H9 (cell line): ENCODE measurements around the gene PPIP5K1. TPM values are rescaled to one million over a fixed set of nuclear protein-coding genes. Genes with fewer than 3 reads are reported as not detected.

ENCODE experiments used
- DNase-seq: peaks from one replicate; pipeline ENCODE4 v3.0.0-alpha.2; 2017
- H2AFZ ChIP-seq: one replicate; pipeline ENCODE4 v1.6.1; 2013; ENCODE audit warnings: mild to moderate bottlenecking, low read length, control low read depth, moderate library complexity
- H2AK5ac ChIP-seq: 2 replicates; pipeline ENCODE4 v1.6.1; 2013; ENCODE audit warnings: low read length, control low read depth, mixed read lengths; ENCODE audit not compliant: insufficient read length
- H2BK120ac ChIP-seq: one replicate; pipeline ENCODE4 v1.6.1; 2013; ENCODE audit warnings: low read depth, mild to moderate bottlenecking, low read length, control low read depth, inconsistent platforms; ENCODE audit not compliant: poor library complexity, severe bottlenecking
- H2BK12ac ChIP-seq: 2 replicates; pipeline ENCODE4 v1.6.1; 2013; ENCODE audit warnings: low read length, control low read depth, mixed read lengths, low read depth; ENCODE audit not compliant: insufficient read length
- H2BK15ac ChIP-seq: 2 replicates; pipeline ENCODE4 v1.6.1; 2013; ENCODE audit warnings: low read depth, low read length, control low read depth
- H2BK20ac ChIP-seq: one replicate; pipeline ENCODE4 v1.6.1; 2013; ENCODE audit warnings: low read depth, mild to moderate bottlenecking, low read length, control low read depth, inconsistent platforms; ENCODE audit not compliant: poor library complexity, severe bottlenecking
- H2BK5ac ChIP-seq: 2 replicates; pipeline ENCODE4 v1.6.1; 2013; ENCODE audit warnings: low read length, control low read depth, mixed read lengths; ENCODE audit not compliant: insufficient read length
- H3K14ac ChIP-seq: 2 replicates; pipeline ENCODE4 v1.6.1; 2013; ENCODE audit warnings: low read length, control low read depth; ENCODE audit not compliant: insufficient read depth
- H3K18ac ChIP-seq: 2 replicates; pipeline ENCODE4 v1.6.1; 2013; ENCODE audit warnings: low read depth, mild to moderate bottlenecking, mixed read lengths, low read length, control low read depth; ENCODE audit not compliant: insufficient read length
- H3K23ac ChIP-seq: 2 replicates; pipeline ENCODE4 v1.6.1; 2013; ENCODE audit warnings: low read length, control low read depth, mixed read lengths, low read depth; ENCODE audit not compliant: insufficient read length
- H3K23me2 ChIP-seq: 2 replicates; pipeline ENCODE4 v1.6.1; 2013; ENCODE audit warnings: low read depth, mild to moderate bottlenecking, mixed read lengths, low read length, control low read depth; ENCODE audit not compliant: insufficient read length, poor library complexity, severe bottlenecking
- H3K27ac ChIP-seq: 2 replicates; pipeline ENCODE4 v1.5.1; 2013; ENCODE audit warnings: low read length, control low read depth, mixed read lengths, low read depth; ENCODE audit not compliant: insufficient read length
- H3K27me3 ChIP-seq: 2 replicates; pipeline ENCODE4 v1.6.1; 2013; ENCODE audit warnings: low read length, control low read depth, inconsistent platforms; ENCODE audit not compliant: insufficient read depth
- H3K4ac ChIP-seq: 2 replicates; pipeline ENCODE4 v1.6.1; 2013; ENCODE audit warnings: low read depth, mild to moderate bottlenecking, control low read depth, inconsistent platforms, low read length, moderate library complexity
- H3K4me1 ChIP-seq: 2 replicates; pipeline ENCODE4 v1.6.1; 2013; ENCODE audit warnings: low read length, control low read depth, inconsistent platforms; ENCODE audit not compliant: insufficient read depth
- H3K4me2 ChIP-seq: 2 replicates; pipeline ENCODE4 v1.6.1; 2013; ENCODE audit warnings: low read length, control low read depth, mixed read lengths; ENCODE audit not compliant: insufficient read length, insufficient read depth
- H3K56ac ChIP-seq: 2 replicates; pipeline ENCODE4 v1.6.1; 2013; ENCODE audit warnings: low read depth, mild to moderate bottlenecking, mixed read lengths, low read length, control low read depth; ENCODE audit not compliant: insufficient read length
- H3K79me1 ChIP-seq: 2 replicates; pipeline ENCODE4 v1.6.1; 2013; ENCODE audit warnings: low read depth, mild to moderate bottlenecking, moderate library complexity, low read length, control low read depth, inconsistent platforms; ENCODE audit not compliant: insufficient read depth, poor library complexity, severe bottlenecking
- H3K79me2 ChIP-seq: 2 replicates; pipeline ENCODE4 v1.6.1; 2013; ENCODE audit warnings: low read length, control low read depth, inconsistent platforms; ENCODE audit not compliant: insufficient read depth
- H3K9ac ChIP-seq: 2 replicates; pipeline ENCODE4 v1.6.1; 2013; ENCODE audit warnings: low read length, control low read depth, mixed read lengths; ENCODE audit not compliant: insufficient read length; ENCODE audit errors: extremely low read depth
- H3K9me3 ChIP-seq: one replicate; pipeline ENCODE4 v1.6.1; 2013; ENCODE audit warnings: low read depth, low read length, inconsistent platforms; ENCODE audit not compliant: control insufficient read depth
- H3T11ph ChIP-seq: one replicate; pipeline ENCODE4 v1.6.1; 2013; ENCODE audit warnings: mild to moderate bottlenecking, low read length, control low read depth, inconsistent platforms
- H4K20me1 ChIP-seq: one replicate; pipeline ENCODE4 v1.6.1; 2013; ENCODE audit not compliant: control insufficient read depth, insufficient read length, insufficient read depth
- H4K5ac ChIP-seq: 2 replicates; pipeline ENCODE4 v1.6.1; 2013; ENCODE audit warnings: low read depth, mild to moderate bottlenecking, mixed read lengths, low read length, control low read depth; ENCODE audit not compliant: insufficient read length
- H4K8ac ChIP-seq: replicated peaks from 2 replicates; pipeline ENCODE4 v1.6.1; 2013; ENCODE audit warnings: low read length, control low read depth, mixed read lengths, low read depth; ENCODE audit not compliant: insufficient read length
- H4K91ac ChIP-seq: 2 replicates; pipeline ENCODE4 v1.6.1; 2013; ENCODE audit warnings: low read depth, mild to moderate bottlenecking, moderate library complexity, mixed read lengths, low read length, control low read depth; ENCODE audit not compliant: insufficient read length
- H3K27ac Mint-ChIP-seq, 3 experiments: 2 replicates in 2 of 3; 3 replicates in 1 of 3; pipeline ENCODE4 v1.8.0; 2020 to 2021; ENCODE audit warnings: mixed read lengths in 3 of 3, mild to moderate bottlenecking in 1 of 3, moderate library complexity in 1 of 3
- H3K27me3 Mint-ChIP-seq: 2 replicates; pipeline ENCODE4 v1.8.0; 2021; ENCODE audit warnings: low read depth, mild to moderate bottlenecking, moderate library complexity, mixed read lengths
- H3K36me3 Mint-ChIP-seq, 3 experiments: 2 replicates in 2 of 3; 3 replicates in 1 of 3; pipeline ENCODE4 v1.8.0; 2020 to 2021; ENCODE audit warnings: low read depth in 3 of 3, mixed read lengths in 3 of 3; ENCODE audit not compliant: insufficient read depth in 1 of 3
- H3K4me1 Mint-ChIP-seq, 2 experiments: 2 replicates each; pipeline ENCODE4 v1.8.0; 2020; ENCODE audit warnings: mixed read lengths in 2 of 2
- H3K4me3 Mint-ChIP-seq, 2 experiments: 2 replicates in 1 of 2; 3 replicates in 1 of 2; pipeline ENCODE4 v1.8.0; 2020 to 2021; ENCODE audit warnings: mild to moderate bottlenecking in 2 of 2, mixed read lengths in 2 of 2, moderate library complexity in 1 of 2
- H3K9me3 Mint-ChIP-seq, 2 experiments: 2 replicates in 1 of 2; 3 replicates in 1 of 2; pipeline ENCODE4 v1.8.0; 2020; ENCODE audit warnings: mild to moderate bottlenecking in 2 of 2, mixed read lengths in 2 of 2, moderate library complexity in 1 of 2
- CTCF ChIP-seq: fragments of 200-600 bp; sonication (generic); conservative IDR thresholded peaks from 3 replicates; pipeline ENCODE4 v1.8.0; 2021; ENCODE audit warnings: antibody characterized with exemption, mild to moderate bottlenecking
- WGBS: extraction: QIAGEN DNeasy Blood & Tissue Kit; methylation state at CpG from one replicate; pipeline ENCODE4 v1.1.7; 2013; ENCODE audit warnings: missing lambda C conversion rate, low lambda C conversion rate, mixed read lengths; ENCODE audit not compliant: insufficient read length; ENCODE audit errors: extremely low coverage; 5-methylcytosine and 5-hydroxymethylcytosine counted together
- total RNA-seq: library from RNA; stranded (reverse); gene quantifications from 2 replicates; pipeline ENCODE4 v1.2.1, GENCODE V29; 2021

PPIP5K1 gene
- total RNA-seq, 1 experiment from 2014 or later: 28.5 TPM

GRCh38 chr15:43513550-43513949, 76.5 kb downstream of the PPIP5K1 start:
- H3K18ac ChIP-seq: no peak overlapping the region
- no peak overlapping the region for H3K4ac ChIP-seq
- no peak overlapping the region for H3K23ac ChIP-seq
- WGBS: no CpG with 5 or more reads among the region's 1 CpG
- H4K8ac ChIP-seq: no peak overlapping the region
- H2BK5ac ChIP-seq: no peak overlapping the region
- no peak overlapping the region for H3K9ac ChIP-seq
- no peak overlapping the region for H2AFZ ChIP-seq
- H4K20me1 ChIP-seq: no peaks in the 10 kb centered on the region
- H3K4me2 ChIP-seq: no peak overlapping the region
- H2BK20ac ChIP-seq: no peak overlapping the region
- H3K4me1 Mint-ChIP-seq: peaks cover 43 to 65% of the 10 kb centered on the region in 2 experiments
- no peaks in the 10 kb centered on the region for H3K79me2 ChIP-seq
- H3K56ac ChIP-seq: no peak overlapping the region
- H2BK12ac ChIP-seq: no peak overlapping the region
- no peak overlapping the region for H3T11ph ChIP-seq
- H3K27me3 Mint-ChIP-seq: peaks cover 67% of the 10 kb centered on the region
- no peak for DNase-seq
- H3K9me3 Mint-ChIP-seq: no peaks in the 10 kb centered on the region
- no peak overlapping the region for H2BK120ac ChIP-seq
- H3K9me3 ChIP-seq: no peaks in the 10 kb centered on the region
- H3K4me3 Mint-ChIP-seq: no peak overlapping the region
- H3K27me3 ChIP-seq: peaks cover 12% of the 10 kb centered on the region; the same call in 1 of the 2 replicates
- H4K91ac ChIP-seq: no peak overlapping the region
- no peak overlapping the region for H3K14ac ChIP-seq
- H3K23me2 ChIP-seq: peaks cover 27% of the 10 kb centered on the region
- no peak overlapping the region for H3K27ac ChIP-seq
- H3K79me1 ChIP-seq: no peaks in the 10 kb centered on the region
- H2AK5ac ChIP-seq: no peak overlapping the region
- no peak overlapping the region for H4K5ac ChIP-seq
- no peak overlapping the region for H3K27ac Mint-ChIP-seq
- peaks cover 3% of the 10 kb centered on the region; the same call in 1 of the 2 replicates for H3K4me1 ChIP-seq
- no peak for TF ChIP-seq CTCF
- no peaks in the 10 kb centered on the region for H3K36me3 Mint-ChIP-seq
- H2BK15ac ChIP-seq: no peak overlapping the region
